Astrocyte (in vitro differentiated cells and primary cell): ENCODE data around the gene RASGRF2. TPM values are rescaled to one million over a fixed set of nuclear protein-coding genes. Genes with fewer than 3 reads are reported as not detected.

Source experiments
- DNase-seq: peaks from one replicate; pipeline ENCODE4 v3.0.0-alpha.2; 2010; ENCODE audit warnings: low read depth
- FAIRE-seq: peaks from 2 replicates; lab custom pipeline; 2011; peaks lifted over from hg19 to GRCh38; lab: Jason Lieb, UNC
- H2AFZ ChIP-seq: 2 replicates; pipeline ENCODE4 v1.6.0; 2012; ENCODE audit warnings: low read depth, low read length, inconsistent platforms
- H3K27ac ChIP-seq: 2 replicates; pipeline ENCODE4 v1.5.1; 2011; ENCODE audit warnings: low read depth, low read length, inconsistent platforms
- H3K27me3 ChIP-seq: 2 replicates; pipeline ENCODE4 v1.6.0; 2011; ENCODE audit warnings: low read length, inconsistent platforms; ENCODE audit not compliant: insufficient read depth
- H3K36me3 ChIP-seq: 2 replicates; pipeline ENCODE4 v1.5.1; 2011; ENCODE audit warnings: low read length, inconsistent platforms; ENCODE audit not compliant: insufficient read depth
- H3K4me1 ChIP-seq: 2 replicates; pipeline ENCODE4 v1.5.1; 2011; ENCODE audit warnings: low read length, inconsistent platforms; ENCODE audit not compliant: insufficient read depth
- H3K4me2 ChIP-seq: 2 replicates; pipeline ENCODE4 v1.6.0; 2012; ENCODE audit warnings: low read length, inconsistent platforms
- H3K4me3 ChIP-seq: 2 replicates; pipeline ENCODE4 v1.5.1; 2011; ENCODE audit warnings: low read depth, mild to moderate bottlenecking, low read length, inconsistent platforms; ENCODE audit not compliant: insufficient read depth
- H3K79me2 ChIP-seq: 2 replicates; pipeline ENCODE4 v1.6.0; 2012; ENCODE audit warnings: mild to moderate bottlenecking, low read length, inconsistent platforms; ENCODE audit not compliant: insufficient read depth
- H3K9ac ChIP-seq: 2 replicates; pipeline ENCODE4 v1.6.0; 2012; ENCODE audit warnings: mild to moderate bottlenecking, low read length, inconsistent platforms
- H3K9me3 ChIP-seq: 2 replicates; pipeline ENCODE4 v1.5.1; 2012; ENCODE audit warnings: low read depth, mild to moderate bottlenecking, low read length, inconsistent platforms; ENCODE audit not compliant: insufficient read depth
- H4K20me1 ChIP-seq: 2 replicates; pipeline ENCODE4 v1.6.0; 2012; ENCODE audit warnings: low read length, inconsistent platforms; ENCODE audit not compliant: insufficient read depth
- H3K27ac Mint-ChIP-seq: one replicate; pipeline ENCODE4 v1.8.0; 2021; ENCODE audit warnings: mild to moderate bottlenecking, mixed read lengths; ENCODE audit not compliant: unreplicated experiment
- H3K27me3 Mint-ChIP-seq: one replicate; pipeline ENCODE4 v1.8.0; 2021; ENCODE audit warnings: low read depth, mixed read lengths; ENCODE audit not compliant: unreplicated experiment
- H3K36me3 Mint-ChIP-seq: one replicate; pipeline ENCODE4 v1.8.0; 2021; ENCODE audit warnings: low read depth, mixed read lengths; ENCODE audit not compliant: unreplicated experiment
- H3K4me1 Mint-ChIP-seq: one replicate; pipeline ENCODE4 v1.8.0; 2021; ENCODE audit warnings: low read depth, mixed read lengths; ENCODE audit not compliant: unreplicated experiment
- H3K4me3 Mint-ChIP-seq: one replicate; pipeline ENCODE4 v1.8.0; 2021; ENCODE audit warnings: mild to moderate bottlenecking, moderate library complexity, mixed read lengths; ENCODE audit not compliant: unreplicated experiment
- H3K9me3 Mint-ChIP-seq: one replicate; pipeline ENCODE4 v1.8.0; 2021; ENCODE audit warnings: mild to moderate bottlenecking, mixed read lengths; ENCODE audit not compliant: unreplicated experiment
- EZH2 ChIP-seq: IDR thresholded peaks from 2 replicates; pipeline ENCODE4 v1.6.1; 2012; ENCODE audit warnings: mild to moderate bottlenecking, low read length, inconsistent platforms; ENCODE audit not compliant: insufficient read depth
- total RNA-seq: library from RNA; stranded (reverse); gene quantifications from 2 replicates; pipeline ENCODE4 v1.2.1, GENCODE V29; 2021
- TF ChIP-seq, protein P1 (sequence below): IDR thresholded peaks from 2 replicates; pipeline ENCODE4 v1.5.1; 2011; ENCODE audit warnings: low read depth, mild to moderate bottlenecking, inconsistent platforms, low read length, moderate library complexity; ENCODE audit not compliant: insufficient read depth

The RASGRF2 gene
- total RNA-seq, 1 donor from 2014 or later: 8.0 TPM

DNA sequence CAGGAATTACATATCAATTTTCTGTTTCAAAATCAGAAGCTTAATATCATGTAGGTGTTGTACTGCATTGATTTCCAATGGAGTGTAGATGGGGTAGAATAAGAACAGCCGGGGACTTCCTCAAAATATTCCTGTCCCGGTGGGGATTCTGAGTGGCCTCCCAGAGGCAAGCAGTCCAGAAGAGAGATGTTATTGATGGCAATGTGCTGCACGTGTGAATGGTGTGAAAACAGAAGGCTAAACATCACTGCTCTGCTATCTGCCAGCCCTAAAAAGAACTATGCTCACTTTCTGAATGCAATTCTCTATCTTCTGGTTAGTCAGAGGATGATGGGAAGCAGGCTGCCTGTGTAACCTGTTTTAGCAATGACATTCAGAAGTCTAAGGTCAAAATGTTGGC lies 181.9 kb downstream of the RASGRF2 start:
- no peak for FAIRE-seq

GRCh38 chr5:81145329-81145935 lies 185.3 kb downstream of the RASGRF2 start:
- FAIRE-seq: no peak
- Histone ChIP-seq H3K36me3 (no peaks in the 10 kb centered on the region), H3K4me3 (no peak overlapping the region), H2AFZ (no peak overlapping the region), H3K4me1 (peaks cover 8% of the 10 kb centered on the region), H3K9me3 (no peaks in the 10 kb centered on the region), H3K27ac (no peak overlapping the region), H3K79me2 (no peaks in the 10 kb centered on the region), H3K9ac (no peak overlapping the region), H3K4me2 (no peak overlapping the region), H3K27me3 (no peaks in the 10 kb centered on the region), H4K20me1 (peaks cover 3% of the 10 kb centered on the region)
- Mint-ChIP-seq H3K4me3 (no peak overlapping the region), H3K36me3 (peaks cover 3% of the 10 kb centered on the region), H3K9me3 (no peaks in the 10 kb centered on the region), H3K27ac (no peak overlapping the region), H3K4me1 (no peaks in the 10 kb centered on the region), H3K27me3 (peaks cover 4% of the 10 kb centered on the region)
- DNase-seq: no peak
- no peak for TF ChIP-seq EZH2
- TF ChIP-seq, protein P1, sequence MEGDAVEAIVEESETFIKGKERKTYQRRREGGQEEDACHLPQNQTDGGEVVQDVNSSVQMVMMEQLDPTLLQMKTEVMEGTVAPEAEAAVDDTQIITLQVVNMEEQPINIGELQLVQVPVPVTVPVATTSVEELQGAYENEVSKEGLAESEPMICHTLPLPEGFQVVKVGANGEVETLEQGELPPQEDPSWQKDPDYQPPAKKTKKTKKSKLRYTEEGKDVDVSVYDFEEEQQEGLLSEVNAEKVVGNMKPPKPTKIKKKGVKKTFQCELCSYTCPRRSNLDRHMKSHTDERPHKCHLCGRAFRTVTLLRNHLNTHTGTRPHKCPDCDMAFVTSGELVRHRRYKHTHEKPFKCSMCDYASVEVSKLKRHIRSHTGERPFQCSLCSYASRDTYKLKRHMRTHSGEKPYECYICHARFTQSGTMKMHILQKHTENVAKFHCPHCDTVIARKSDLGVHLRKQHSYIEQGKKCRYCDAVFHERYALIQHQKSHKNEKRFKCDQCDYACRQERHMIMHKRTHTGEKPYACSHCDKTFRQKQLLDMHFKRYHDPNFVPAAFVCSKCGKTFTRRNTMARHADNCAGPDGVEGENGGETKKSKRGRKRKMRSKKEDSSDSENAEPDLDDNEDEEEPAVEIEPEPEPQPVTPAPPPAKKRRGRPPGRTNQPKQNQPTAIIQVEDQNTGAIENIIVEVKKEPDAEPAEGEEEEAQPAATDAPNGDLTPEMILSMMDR: no peak

More for the DNA sequence above, 181.9 kb downstream of the RASGRF2 start:
- Mint-ChIP-seq H3K36me3 (no peaks in the 10 kb centered on the region), H3K27ac (no peak overlapping the region), H3K27me3 (peaks cover 4% of the 10 kb centered on the region), H3K4me1 (no peaks in the 10 kb centered on the region), H3K4me3 (no peak overlapping the region), H3K9me3 (no peaks in the 10 kb centered on the region)
- Histone ChIP-seq H3K9me3 (no peaks in the 10 kb centered on the region), H4K20me1 (peaks cover 3% of the 10 kb centered on the region), H2AFZ (no peak overlapping the region), H3K27ac (no peak overlapping the region), H3K4me1 (peaks cover 8% of the 10 kb centered on the region), H3K4me3 (no peak overlapping the region), H3K9ac (no peak overlapping the region), H3K4me2 (no peak overlapping the region), H3K36me3 (peaks cover 3% of the 10 kb centered on the region), H3K27me3 (no peaks in the 10 kb centered on the region), H3K79me2 (no peaks in the 10 kb centered on the region)
- TF ChIP-seq EZH2: no peak
- TF ChIP-seq, protein P1: no peak
- DNase-seq: no peak

DNA sequence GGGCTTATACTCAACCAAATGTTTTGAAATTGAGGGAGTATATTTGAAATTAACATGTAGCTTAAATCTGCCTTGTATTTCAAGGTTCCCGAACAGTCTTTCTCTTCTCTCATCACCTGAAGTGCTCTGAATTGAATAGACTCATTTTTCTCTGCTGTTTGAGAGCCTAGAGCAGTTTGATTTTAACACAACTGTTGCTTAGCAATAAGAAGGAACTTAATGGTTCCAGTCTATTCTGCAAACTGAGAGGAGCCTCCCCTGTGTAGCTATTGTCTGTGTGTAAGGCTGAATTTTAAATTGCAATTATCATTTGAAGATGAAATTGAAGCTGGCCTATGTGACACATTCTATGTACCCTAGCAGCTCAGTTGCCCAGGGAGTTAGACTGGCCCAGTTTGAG lies 185.9 kb downstream of the RASGRF2 start:
- no peaks in the 10 kb centered on the region for H3K27me3 ChIP-seq
- no peak overlapping the region for H3K4me2 ChIP-seq
- no peaks in the 10 kb centered on the region for H3K9me3 ChIP-seq
- H3K4me3 ChIP-seq: no peak overlapping the region
- H3K36me3 Mint-ChIP-seq: peaks cover 3% of the 10 kb centered on the region
- H2AFZ ChIP-seq: no peak overlapping the region
- no peak overlapping the region for H3K4me3 Mint-ChIP-seq
- H3K9ac ChIP-seq: no peak overlapping the region
- H3K27me3 Mint-ChIP-seq: peaks cover 4% of the 10 kb centered on the region
- no peak overlapping the region for H3K27ac Mint-ChIP-seq
- H3K79me2 ChIP-seq: no peaks in the 10 kb centered on the region
- TF ChIP-seq, protein P1: no peak
- TF ChIP-seq EZH2: no peak
- peaks cover 2% of the 10 kb centered on the region for H3K4me1 ChIP-seq
- peaks cover 3% of the 10 kb centered on the region for H4K20me1 ChIP-seq
- FAIRE-seq: no peak
- H3K9me3 Mint-ChIP-seq: no peaks in the 10 kb centered on the region
- H3K4me1 Mint-ChIP-seq: peaks cover 1% of the 10 kb centered on the region
- DNase-seq: no peak
- no peaks in the 10 kb centered on the region for H3K36me3 ChIP-seq
- H3K27ac ChIP-seq: no peak overlapping the region
